ENCODE results near the gene POLD1.
"Not testable (repeated sequence)": the region's sequence is repeated elsewhere in the genome, so short reads cannot be mapped to it uniquely, and the experiment has no call there.

Gene POLD1

DNA sequence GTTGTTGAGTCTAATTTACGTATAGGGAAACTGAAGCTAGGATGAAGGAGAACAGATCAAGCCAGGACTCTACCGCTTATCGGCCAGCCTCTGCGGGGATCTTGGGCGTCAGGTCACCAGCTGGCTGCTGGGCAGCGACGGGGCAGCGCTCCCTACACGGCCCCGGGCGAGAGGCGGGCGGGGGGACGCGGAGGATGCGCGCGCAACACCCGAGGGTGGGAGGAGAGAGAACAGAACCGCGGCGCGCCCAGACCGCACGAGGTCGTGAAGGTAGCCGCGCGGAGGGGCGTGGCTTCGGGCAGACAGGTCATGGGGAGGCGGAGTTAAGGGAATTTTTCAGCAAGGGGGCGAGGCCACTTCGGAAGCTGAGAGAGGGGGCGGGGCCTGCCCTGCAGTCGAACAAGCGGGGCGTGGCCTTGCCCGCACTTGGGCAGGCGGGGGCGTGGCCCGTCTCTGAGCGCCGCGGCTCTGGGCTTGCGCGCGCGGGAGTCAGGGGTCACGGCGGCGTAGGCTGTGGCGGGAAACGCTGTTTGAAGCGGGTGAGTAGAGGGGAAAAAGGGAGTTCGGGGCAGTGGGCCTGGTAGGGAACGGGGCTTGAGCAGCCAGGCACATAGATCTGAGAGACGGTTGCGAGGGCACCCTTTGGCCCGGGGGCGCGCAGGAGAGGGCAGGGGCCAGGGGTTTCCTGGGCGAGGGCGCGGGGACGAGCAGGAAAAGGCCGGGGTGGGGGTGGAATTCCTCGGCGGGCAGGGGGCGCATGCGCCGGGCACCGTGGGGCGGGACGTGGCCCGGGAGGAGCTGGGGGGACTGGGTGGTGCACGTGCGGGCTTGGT is at the start of gene POLD1:
Gene POLD1 (plus strand): TSS at position 496 of the 833 bp plus-strand sequence. CDS start 14,505 bp downstream, outside the sequence.
- DNase-seq: peak; percentile 99

- no peak for DNase-seq
Measured at GRCh38 chr19:50334741-50335421, 49.3 kb upstream of the POLD1 start.

DNA sequence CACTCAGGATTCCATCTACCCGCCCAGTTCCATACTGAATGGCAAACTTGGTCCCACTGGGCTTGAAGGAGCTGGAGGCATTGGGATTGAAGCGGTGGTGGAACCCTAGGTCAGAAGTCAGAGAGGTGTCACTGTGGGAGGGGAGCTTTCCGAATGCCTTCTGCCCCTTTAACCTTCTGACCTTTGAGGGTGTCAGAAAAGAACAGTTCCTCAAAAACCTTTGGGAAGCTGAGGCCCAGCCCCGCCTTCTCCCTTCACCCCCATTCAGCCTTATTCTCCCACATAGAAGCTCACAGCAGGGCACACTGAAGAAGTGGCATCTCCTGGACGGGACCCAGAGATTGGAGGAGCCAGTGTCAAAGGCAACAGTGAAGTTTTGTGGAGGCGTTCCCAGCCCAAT is 47.1 kb upstream of the POLD1 start:
- DNase-seq: not testable (repeated sequence)

- no peak for DNase-seq
Measured at GRCh38 chr19:50340331-50340730, 43.8 kb upstream of the POLD1 start.

GRCh38 chr19:50341091-50341564 is 43.0 kb upstream of the POLD1 start:
- DNase-seq: no peak

DNA sequence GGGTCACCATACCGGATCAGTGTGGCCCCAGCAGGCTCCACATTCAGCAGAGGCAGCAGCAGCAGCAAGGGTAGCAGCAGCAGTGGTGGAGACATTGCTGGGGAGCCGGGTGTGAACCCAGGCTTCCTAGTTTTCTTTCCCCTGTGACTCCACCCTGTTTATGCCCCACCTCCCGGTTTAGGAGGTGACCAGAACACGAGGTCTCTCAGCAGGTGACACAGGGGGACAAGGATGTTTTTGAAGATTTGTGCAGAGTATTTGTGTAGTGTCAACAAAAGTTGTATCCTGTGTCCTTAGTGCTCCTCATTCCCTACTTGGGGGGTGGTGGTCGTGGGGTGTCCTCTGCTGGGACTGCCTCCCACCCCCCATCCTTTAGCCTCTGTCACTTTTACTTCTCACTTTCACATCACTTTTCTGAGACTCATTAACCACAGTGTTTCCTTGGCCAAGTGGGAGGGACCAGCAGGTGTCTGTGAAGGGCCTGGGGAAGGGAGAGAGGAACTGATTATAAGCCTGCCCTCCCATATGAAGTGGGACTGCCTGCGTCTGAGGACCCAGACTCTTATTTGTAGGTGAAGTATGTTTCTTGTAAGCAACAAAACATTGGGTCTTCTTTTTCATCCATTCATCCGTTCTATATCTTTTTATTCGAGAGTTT is 39.4 kb upstream of the POLD1 start:
- no peak for DNase-seq

DNA sequence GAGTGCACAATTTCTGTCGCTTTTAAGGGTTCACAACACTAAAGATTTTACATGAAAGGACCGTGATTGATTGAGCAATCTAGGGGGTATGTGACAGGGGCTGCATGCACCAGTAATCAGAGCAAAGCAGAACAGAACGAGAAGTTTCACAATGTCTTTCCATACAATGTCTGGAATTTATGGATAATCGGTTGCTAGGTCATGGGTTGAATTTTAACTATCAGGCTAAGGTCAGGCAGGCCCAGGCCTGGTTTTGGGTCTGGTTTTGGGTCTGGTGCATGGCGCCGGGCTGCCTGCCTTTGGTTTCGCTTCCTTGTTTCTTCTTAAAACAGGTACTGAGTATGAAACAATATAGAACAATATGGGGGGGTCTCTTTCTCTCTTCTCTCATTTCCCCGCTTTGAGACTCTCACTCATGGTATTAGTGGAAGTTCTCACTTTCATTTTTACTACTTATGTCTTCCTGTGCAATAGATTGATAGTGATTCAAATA is 37.0 kb upstream of the POLD1 start:
- DNase-seq: peak; percentile 58

DNA sequence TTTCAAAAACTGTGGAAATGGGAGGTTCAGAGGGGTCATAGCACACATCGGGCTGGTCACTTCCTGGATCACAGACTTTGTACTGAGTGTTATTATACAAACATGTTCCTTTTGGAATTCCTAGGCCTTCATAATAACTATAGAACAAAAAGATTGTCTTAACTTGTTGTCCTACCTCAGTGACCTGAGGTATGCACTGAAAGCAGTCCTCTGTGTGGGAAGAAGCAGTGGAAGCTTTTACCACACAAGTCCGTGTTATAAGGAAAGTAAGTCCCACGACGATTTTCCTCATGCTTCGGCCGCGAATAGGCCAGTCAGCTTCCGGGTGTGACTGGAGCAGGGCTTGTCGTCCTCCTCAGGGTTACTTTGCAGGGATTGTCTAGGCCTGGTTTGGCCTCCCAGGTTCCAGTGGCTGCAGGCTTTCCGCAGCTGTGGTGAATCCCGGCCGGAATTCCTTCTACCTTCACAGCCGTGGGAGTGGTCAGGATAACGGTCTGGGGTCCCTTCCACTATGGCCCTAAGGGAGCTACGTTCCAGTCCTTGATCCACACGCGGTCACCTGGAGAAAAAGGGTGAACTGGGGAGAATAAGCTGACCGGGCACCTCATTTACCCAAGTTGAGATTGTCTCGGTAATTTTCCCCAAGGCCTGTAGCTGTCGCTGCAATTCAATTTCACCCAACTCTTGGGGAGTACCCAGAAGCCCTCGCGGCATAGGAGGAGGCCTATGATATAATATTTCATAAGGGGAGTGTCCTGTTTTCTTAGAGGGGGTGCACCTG is 34.7 kb upstream of the POLD1 start:
- no peak for DNase-seq

DNA sequence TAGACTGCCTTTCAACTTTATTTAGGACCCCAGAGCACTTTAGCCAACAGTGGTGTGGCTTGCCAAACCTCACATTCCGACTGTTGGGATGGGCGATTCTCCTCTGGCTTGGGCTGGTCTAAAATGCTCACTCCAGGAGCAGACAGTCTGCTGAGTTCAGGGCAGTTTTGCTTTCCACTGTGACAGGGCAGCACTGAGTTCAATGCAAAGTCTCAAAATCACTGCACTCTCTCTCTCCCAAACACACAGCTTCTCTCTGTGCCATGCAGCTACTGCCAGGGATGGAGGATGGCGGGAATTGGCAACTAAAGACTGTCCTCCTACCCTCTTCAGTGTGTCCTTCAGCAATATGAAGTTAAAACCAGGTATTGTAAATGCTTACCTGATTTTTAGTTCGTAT is 31.9 kb upstream of the POLD1 start:
- no peak for DNase-seq

DNA sequence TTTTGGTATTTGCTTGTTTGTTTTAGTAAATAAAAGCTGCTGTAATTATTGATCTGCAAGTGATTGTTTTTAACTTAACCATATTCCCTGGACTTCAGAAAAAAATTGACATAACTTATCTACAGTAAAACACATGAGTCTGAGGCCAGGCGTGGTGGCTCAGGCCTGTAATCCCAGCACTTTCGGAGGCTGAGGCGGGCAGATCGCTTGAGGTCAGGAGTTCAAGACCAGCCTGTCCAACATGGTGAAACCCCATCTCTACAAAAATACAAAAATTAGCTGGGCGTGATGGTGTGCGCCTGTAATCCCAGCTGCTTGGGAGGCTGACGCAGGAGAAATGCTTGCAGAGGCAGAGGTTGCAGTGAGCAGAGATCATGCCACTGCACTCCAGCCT is 30.7 kb upstream of the POLD1 start:
- not testable (repeated sequence) for DNase-seq

DNA sequence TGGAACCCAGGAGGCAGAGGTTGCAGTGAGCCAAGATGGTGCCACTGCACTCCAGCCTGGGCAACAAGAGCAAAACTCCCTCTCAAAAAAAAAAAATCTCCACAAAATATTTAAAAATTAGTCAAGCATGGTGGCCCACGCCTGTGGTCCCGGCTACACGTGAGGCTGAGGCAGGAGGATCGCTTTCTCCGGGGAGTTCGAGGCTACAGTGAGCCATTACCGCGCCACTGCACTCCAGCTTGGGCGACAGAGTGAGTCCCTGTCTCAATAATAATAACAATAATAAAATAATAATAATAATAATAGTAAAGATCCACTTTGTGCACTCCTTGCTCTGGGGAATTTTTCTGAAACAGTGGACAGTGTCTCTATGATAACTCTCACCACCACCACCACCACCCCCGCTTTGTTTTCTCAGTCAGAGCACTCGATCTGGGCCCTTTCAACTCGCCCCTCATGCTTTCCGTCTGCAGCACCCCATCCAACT is 27.4 kb upstream of the POLD1 start:
- no peak for DNase-seq

- peak; percentile 92 for DNase-seq
Measured at GRCh38 chr19:50357178-50358100, 26.7 kb upstream of the POLD1 start.

- DNase-seq: peak; percentile 86
Measured at GRCh38 chr19:50358483-50359327, 25.4 kb upstream of the POLD1 start.

GRCh38 chr19:50359328-50359818 is 24.8 kb upstream of the POLD1 start:
- DNase-seq: peak; percentile 27

GRCh38 chr19:50361290-50362029 is 22.7 kb upstream of the POLD1 start:
- peak; percentile 73 for DNase-seq

DNA sequence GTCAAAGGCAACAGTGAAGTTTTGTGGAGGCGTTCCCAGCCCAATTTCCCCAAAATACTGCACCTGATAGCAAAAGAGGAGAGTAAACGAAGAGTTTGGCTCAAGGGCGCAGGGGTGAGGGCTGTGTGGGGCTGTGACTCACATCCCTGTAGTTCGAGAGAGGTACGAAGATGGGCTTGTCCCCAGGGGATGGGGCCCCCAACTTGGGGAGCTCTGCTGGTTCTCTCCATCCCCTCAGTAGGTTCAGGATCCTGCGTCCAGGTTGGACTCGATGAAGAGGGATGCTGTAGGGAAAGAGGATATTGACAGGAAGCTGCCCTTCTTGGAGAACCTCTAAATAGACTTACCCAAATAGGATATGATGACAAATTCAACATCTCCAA is 22.1 kb upstream of the POLD1 start:
- peak; percentile 60 for DNase-seq

DNA sequence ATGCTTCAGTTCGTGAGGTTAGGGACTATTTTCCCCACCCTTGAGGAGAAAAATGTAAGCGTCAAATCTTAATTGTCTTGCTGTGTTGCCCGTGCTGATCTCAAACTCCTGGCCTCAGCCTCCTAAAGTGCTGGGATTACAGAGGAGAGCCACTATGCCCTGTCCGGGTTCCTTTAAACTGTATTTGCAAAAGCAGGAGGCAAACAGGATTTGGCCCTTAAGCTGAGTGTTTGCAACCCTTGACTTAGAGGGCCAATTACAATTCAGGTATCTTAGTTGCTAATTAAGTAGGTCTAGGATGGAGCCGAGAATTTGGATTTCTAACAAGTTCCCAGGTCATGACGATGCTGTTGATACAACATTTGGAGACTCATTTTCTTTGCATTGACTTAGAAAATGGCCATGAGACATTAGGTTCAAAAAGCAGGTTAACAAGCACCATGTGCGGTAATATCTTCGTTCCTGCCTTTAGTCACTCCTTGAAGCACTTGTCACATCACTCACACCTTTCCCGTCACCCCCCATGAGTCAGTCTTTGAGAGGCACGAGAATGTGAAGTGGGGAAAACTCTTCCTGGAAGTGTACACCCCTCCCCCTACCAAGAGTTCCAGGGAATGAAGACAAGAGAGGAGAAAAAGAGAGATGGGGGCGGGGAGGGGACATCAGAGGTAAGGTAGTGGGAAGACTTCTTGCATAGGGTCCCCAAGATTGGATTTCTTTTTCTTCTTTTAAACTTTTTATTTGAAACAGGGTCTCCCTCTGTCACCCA is 21.3 kb upstream of the POLD1 start:
- peak; percentile 73 for DNase-seq

Measured in stimulated activated CD8-positive, alpha-beta memory T cell treated with anti-CD3 and anti-CD28 coated beads, Interleukin-4, amount 100 ng/mL, for 48 hours (primary cell).